HG03064 (cell line): ENCODE results near the gene GNAS-AS1.

Experiments
- ATAC-seq: cut with Tn5 transposase; IDR thresholded peaks from one replicate; pipeline ENCODE4 v1.9.1; 2021; ENCODE audit warnings: low read depth; ENCODE audit not compliant: unreplicated experiment

GNAS-AS1 gene

DNA sequence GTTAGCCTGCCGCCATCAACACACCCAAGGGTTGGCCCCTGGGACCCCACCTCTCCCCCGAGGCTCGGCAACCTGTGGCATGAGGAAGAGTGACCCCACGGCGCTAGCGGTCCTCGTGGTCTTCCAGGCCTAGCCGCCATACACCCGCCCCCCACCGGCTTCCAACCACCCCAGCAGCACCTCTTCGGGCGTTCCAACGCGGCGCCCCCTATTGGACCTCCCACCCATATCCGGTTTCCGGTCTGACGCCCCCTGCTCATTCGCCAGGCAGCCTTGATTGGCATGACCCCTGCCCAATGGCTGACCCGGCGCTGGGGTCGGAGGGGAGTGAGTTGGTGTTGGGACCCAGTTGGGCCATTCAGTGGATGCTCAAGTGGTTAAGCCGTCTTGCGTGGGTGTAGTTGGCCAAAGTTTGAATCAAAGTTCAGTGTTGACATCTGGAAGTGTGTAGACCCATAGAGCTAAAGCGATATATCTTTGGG lies at the start of gene GNAS-AS1:
GNAS-AS1 (minus strand) TSS at position 210 of the 482 bp plus-strand sequence.
- ATAC-seq, result peak; percentile 78

DNA sequence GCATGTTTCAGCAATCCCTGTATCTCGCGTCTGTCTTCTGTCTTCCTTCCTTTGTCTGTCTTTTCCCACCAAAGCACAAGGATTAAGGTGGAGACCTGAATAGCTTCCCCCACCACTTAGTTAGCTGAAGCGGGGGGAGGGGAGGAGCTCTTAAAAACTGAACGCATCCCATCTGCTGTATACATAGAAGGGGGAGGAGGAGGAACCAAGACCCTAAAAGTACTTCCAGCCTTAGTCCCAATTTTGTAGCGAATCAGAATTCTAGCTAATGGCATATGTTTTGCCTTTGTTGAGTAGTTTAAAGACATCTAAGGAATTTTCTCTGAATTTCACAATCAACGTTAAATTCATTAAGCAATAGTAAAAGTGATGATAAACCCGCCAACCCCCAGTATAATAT lies 49.7 kb upstream of the GNAS-AS1 start:
- ATAC-seq, result no peak

- ATAC-seq, result no peak
Measured at GRCh38 chr20:58899512-58899911, 48.8 kb upstream of the GNAS-AS1 start.

DNA sequence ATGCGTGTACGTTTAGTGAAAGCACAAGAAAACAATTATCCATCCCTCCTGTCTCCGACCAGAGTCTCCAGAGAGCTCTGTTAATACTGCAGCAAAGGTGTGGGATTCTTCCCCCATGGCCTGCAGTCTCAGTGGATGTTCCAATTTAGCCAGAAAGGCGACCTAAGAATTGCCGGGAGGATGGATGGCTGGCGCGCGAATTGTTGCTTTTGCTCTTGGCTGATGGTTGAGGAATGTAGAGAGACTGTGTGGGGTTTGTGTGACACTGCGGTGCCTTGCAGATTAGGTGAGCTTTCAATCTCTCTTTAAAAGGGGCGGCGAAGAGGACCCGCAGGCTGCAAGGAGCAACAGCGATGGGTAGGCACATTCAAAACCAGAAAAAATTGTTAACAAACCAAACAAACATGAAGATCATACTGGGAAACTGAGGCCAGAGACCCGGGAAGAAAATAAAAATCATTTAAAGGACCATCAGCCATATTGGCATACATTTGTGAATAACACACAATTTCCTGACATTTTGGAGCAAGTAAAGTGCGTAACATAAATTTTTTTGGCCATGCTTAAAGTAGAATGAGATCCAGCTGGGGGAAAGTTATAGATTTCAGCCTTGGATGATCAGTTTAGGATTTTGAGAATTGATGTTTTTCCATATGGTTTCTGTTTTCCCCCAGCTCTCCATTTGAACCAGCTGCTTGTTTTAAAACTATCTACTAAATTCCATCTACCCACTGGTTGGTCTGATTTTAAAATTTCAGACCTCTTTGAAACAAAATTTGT lies 48.1 kb upstream of the GNAS-AS1 start:
- ATAC-seq, result no peak

- no peak for ATAC-seq
Measured at GRCh38 chr20:58897488-58897887, 46.8 kb upstream of the GNAS-AS1 start.

- no peak for ATAC-seq
Measured at GRCh38 chr20:58896820-58897219, 46.1 kb upstream of the GNAS-AS1 start.

DNA sequence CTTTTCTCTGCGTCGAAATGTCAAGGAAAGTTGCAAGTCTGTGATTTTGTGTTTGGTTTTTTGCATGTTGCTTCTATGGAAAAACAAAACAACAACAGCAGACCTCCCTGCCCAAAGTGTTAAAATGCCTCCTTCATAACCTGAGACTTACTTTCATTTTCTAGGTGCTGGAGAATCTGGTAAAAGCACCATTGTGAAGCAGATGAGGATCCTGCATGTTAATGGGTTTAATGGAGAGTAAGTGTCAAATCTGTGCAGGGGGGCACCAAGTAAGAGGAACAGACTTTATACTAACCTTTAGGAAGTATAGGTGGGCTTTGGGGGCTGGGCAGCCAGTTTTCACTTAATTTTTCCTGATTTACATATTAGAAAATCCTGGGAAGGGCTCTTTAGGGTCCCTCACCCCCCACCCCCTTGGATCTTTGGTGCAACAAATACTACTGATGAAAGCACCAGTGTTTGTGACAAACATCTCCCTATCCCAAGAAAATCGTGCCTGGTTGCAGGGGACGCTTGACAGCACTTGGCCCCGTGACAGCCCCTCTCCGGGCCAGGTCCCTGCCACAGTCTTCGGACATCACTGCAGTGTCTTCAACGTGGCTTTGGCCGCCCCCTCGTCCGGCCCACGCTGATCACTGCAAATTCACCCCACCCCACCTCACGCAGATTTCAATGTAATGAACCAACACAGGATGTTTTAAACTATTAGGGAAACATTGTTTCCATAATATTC lies 44.9 kb upstream of the GNAS-AS1 start:
- ATAC-seq, result no peak

GRCh38 chr20:58894652-58895447 lies 44.1 kb upstream of the GNAS-AS1 start:
- ATAC-seq, result no peak

GRCh38 chr20:58893355-58894120 lies 42.8 kb upstream of the GNAS-AS1 start:
- ATAC-seq, result no peak

- no peak for ATAC-seq
Measured at GRCh38 chr20:58892932-58893224, 42.2 kb upstream of the GNAS-AS1 start.

- no peak for ATAC-seq
Measured at GRCh38 chr20:58892141-58892931, 41.6 kb upstream of the GNAS-AS1 start.

GRCh38 chr20:58891718-58892140 lies 41.0 kb upstream of the GNAS-AS1 start:
- no peak for ATAC-seq

DNA sequence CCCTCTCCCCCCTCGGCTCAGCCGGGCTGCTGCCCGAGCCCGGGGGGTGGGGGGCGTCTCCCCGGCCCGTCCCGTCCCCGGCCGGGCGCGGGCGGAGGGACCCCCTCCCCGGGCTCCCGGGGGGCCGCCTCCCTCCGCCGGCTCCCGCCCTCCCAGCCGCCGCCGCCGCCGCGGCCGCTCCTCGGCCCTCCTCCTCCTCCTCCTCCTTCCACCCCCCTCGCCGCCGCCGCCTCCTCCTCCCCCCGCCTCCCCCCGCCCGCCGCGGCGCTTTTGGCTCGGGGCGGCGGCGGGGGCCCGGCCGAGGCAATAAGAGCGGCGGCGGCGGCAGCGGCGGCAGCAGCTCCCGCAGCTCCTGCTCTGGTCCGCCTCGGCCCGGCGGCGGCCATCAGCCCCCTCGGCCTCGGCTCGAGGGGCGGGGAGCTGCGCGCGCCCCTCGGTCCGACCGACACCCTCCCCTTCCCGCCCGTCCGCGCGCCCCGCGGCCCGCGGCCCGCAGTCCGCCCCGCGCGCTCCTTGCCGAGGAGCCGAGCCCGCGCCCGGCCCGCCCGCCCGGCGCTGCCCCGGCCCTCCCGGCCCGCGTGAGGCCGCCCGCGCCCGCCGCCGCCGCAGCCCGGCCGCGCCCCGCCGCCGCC lies 40.5 kb upstream of the GNAS-AS1 start:
- no peak for ATAC-seq

DNA sequence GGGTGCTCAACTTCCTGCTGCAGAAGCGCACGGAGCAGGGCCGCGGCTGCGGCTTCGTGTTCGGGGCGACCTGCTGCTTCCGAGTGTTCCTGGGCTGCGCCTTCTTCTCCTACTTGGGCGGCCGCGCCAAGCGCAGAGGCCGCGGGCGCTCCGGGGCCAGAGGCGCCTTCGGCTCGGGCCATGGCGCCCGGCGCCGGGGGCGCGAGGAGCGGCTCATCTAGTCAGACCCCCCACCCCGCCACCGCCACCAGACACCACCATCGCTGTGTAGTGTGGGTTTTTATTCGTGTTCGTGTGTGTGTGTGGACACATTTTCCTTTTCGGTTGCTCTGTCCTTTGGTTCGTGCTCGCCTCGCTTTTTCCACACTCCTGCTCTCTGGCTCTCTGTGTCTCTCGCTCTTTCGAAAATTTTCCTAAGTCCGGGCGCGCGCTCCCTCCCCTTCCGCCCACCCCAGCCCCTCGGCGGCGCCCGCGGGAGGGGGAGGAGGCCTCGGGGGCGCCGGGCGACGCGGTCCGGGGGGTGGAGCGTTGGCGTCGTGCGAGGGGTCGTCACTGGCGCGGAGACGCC lies 39.9 kb upstream of the GNAS-AS1 start:
- no peak for ATAC-seq

- ATAC-seq, result no peak
Measured at GRCh38 chr20:58889798-58890517, 39.3 kb upstream of the GNAS-AS1 start.

- no peak for ATAC-seq
Measured at GRCh38 chr20:58889334-58889760, 38.6 kb upstream of the GNAS-AS1 start.

DNA sequence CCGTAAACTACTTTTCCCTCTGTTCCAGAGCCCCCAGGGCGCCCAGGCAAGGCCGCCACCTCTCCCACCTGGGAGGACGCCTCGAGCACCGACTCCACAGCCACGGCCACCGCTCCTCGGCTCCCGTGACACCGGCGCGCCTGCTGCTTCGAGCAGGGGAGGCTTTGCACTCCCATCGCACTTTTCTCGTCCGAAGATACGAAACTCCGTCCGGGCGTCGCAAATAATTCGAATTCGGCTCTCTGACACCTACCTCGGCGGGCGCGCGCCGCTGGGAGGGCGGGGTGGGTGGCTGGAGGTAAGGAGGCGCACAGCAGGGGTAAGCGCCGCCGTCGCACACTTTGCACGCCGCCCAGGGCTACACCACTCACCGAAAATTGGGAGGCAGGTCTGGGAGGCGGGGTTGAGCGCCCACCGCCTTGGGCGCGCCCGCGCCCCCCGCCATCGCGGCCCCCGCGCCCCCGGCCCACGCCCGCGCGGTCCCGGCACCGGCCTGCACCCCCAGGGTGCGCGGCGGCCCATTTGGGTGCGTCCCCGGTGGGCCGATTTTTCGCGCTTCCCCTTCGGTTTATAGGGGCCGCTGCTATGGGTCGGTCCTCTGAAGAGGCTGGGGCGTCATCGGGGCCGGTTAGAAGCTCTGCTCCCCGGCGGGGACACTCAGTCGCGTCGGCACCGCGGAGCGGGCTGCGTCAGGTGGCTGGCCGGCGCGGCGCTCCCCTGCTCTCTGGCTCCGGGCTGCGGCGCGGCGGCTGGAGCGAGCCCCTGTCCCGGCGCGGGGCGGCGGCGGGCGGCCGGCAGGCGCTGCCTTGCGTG lies 38.0 kb upstream of the GNAS-AS1 start:
- ATAC-seq, result peak; percentile 31
